GM06990 (cell line): ENCODE data around the gene LARGE1.

Source experiments
- DNase-seq: peaks from one replicate; pipeline ENCODE4 v3.0.0-alpha.2; 2011; ENCODE audit not compliant: insufficient read length; ENCODE audit errors: extremely low read depth
- H3K27me3 ChIP-seq: replicated peaks from 2 replicates; pipeline ENCODE4 v1.6.0; 2011; ENCODE audit warnings: low read length; ENCODE audit not compliant: control insufficient read depth, insufficient read depth
- H3K36me3 ChIP-seq: 2 replicates; pipeline ENCODE4 v1.5.1; 2011; ENCODE audit warnings: low read length; ENCODE audit not compliant: control insufficient read depth, insufficient read depth
- H3K4me3 ChIP-seq: replicated peaks from 2 replicates; pipeline ENCODE4 v1.5.1; 2011; ENCODE audit warnings: low read depth, mild to moderate bottlenecking, control low read depth, low read length
- TF ChIP-seq, protein P1 (sequence below): IDR thresholded peaks from 2 replicates; pipeline ENCODE4 v1.5.1; 2011; ENCODE audit warnings: low read length, control low read depth, mild to moderate bottlenecking, inconsistent platforms; ENCODE audit not compliant: insufficient read depth, poor library complexity, severe bottlenecking

Gene LARGE1

GRCh38 chr22:33493476-33494205 lies 426.6 kb downstream of the LARGE1 start:
- H3K36me3 ChIP-seq, result no peaks in the 10 kb centered on the region
- TF ChIP-seq, protein P1, sequence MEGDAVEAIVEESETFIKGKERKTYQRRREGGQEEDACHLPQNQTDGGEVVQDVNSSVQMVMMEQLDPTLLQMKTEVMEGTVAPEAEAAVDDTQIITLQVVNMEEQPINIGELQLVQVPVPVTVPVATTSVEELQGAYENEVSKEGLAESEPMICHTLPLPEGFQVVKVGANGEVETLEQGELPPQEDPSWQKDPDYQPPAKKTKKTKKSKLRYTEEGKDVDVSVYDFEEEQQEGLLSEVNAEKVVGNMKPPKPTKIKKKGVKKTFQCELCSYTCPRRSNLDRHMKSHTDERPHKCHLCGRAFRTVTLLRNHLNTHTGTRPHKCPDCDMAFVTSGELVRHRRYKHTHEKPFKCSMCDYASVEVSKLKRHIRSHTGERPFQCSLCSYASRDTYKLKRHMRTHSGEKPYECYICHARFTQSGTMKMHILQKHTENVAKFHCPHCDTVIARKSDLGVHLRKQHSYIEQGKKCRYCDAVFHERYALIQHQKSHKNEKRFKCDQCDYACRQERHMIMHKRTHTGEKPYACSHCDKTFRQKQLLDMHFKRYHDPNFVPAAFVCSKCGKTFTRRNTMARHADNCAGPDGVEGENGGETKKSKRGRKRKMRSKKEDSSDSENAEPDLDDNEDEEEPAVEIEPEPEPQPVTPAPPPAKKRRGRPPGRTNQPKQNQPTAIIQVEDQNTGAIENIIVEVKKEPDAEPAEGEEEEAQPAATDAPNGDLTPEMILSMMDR, result no peak
- no peak overlapping the region for H3K4me3 ChIP-seq
- no peak for DNase-seq
- H3K27me3 ChIP-seq, result no peaks in the 10 kb centered on the region

- TF ChIP-seq, protein P1, result no peak
- H3K4me3 ChIP-seq, result no peak overlapping the region; the same call in 1 of the 2 replicates
- H3K36me3 ChIP-seq, result no peaks in the 10 kb centered on the region
- no peaks in the 10 kb centered on the region for H3K27me3 ChIP-seq
- DNase-seq, result no peak
These were observed 428.0 kb downstream of the LARGE1 start for GRCh38 chr22:33492210-33492651.

DNA sequence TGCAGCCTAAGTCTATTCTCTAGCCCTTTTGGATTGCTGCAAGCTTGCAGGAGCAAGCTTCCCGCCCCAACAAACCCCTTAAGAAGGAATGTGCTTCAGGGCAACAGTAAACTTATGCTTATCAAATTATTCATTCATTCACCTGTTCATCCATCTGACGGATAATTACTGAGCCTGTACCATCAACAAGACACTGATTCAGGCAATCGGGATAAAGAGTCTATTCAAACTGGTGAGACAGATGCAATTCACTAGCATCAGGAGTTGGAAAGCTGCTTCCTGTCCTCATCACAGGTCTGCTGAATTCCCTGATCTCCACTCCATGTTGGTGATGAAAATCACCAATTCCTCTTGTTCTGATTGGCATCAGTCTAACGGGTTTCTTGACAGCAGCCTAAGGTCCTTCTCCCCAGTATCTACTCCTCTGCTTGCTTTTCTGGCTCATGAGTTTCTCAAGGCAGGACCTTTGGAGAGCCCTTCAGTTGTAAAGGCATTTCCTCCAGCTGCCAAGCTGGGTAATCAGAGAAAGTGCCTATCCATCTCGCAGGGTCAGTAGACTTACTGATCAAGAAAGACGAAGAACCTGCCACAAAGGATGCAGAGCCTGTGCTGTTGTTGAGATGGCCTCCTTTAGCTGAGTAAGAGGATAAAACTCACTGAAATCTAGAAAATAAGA lies 433.1 kb downstream of the LARGE1 start:
- no peak for DNase-seq
- Histone ChIP-seq H3K4me3 (no peak overlapping the region), H3K27me3 (no peaks in the 10 kb centered on the region), H3K36me3 (no peaks in the 10 kb centered on the region)
- TF ChIP-seq, protein P1, result no peak

- H3K36me3 ChIP-seq, result no peaks in the 10 kb centered on the region
- H3K27me3 ChIP-seq, result no peaks in the 10 kb centered on the region
- TF ChIP-seq, protein P1, result no peak
- DNase-seq, result no peak
- H3K4me3 ChIP-seq, result no peak overlapping the region
These were observed 438.7 kb downstream of the LARGE1 start for GRCh38 chr22:33481550-33481949.

GRCh38 chr22:33477120-33478111 lies 442.9 kb downstream of the LARGE1 start:
- Histone ChIP-seq H3K4me3 (no peak overlapping the region), H3K27me3 (no peaks in the 10 kb centered on the region), H3K36me3 (no peaks in the 10 kb centered on the region)
- TF ChIP-seq, protein P1, result no peak
- DNase-seq, result no peak
